B cell (primary cell): Measurements from ENCODE around the gene TUBB4B.

Experiments
- EZH2 ChIP-seq: IDR thresholded peaks from 2 replicates; pipeline ENCODE4 v1.6.1; 2012; ENCODE audit warnings: borderline replicate concordance, low read depth, mild to moderate bottlenecking, moderate library complexity, low read length; ENCODE audit not compliant: insufficient read depth, poor library complexity, severe bottlenecking
- TF ChIP-seq, protein P1 (sequence below): fragments of 200-600 bp; IDR thresholded peaks from one replicate; pipeline ENCODE4 v1.8.0; 2022; ENCODE audit warnings: antibody characterized with exemption, mild to moderate bottlenecking

DNA sequence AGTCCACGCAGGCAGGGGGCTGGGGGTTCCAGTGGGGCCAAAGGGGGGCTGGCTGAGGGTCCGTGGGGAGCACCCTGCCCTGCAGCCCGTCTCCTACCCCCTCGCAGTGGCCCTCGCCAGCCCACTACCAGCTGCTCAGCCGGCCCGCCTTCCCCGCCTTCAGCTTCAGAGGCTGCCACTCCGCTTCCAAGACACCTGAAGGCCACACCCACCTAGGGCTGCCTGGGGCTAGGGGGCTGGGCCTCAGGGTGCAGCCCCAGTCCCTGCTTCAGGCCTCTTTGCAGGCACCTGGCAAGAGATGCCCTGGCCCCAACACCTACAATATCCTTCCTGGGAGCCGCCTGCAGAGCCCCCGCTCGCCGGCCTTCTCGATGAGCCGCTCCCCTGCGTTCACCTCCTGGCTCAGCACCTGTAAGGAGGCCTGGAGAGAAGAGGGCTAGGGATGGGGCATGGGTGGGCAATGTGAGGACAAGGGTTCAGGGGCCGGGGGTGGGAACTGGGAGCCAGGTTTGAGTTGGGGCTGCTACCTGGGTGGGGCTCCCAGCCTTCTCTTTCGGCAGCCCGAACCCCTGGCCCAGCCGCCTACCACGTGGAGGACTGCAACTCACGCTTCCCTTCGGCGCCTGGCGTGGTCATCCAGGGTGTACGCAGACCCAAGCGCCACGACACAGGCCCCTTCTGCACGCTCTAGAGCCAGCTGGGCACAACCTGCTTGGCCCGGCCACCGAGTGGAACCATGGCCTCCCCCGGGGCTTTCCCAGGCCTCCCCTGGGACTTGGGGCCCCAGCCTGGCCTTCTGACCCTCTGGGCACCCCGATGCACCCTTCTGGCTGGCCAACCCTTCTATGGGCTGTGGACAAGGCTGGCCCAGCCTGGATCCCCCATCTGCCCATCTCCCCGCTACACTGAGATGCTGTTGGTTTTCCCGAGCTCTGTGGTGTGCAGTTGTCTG is 11.7 kb downstream of the TUBB4B start:
- TF ChIP-seq, protein P1, sequence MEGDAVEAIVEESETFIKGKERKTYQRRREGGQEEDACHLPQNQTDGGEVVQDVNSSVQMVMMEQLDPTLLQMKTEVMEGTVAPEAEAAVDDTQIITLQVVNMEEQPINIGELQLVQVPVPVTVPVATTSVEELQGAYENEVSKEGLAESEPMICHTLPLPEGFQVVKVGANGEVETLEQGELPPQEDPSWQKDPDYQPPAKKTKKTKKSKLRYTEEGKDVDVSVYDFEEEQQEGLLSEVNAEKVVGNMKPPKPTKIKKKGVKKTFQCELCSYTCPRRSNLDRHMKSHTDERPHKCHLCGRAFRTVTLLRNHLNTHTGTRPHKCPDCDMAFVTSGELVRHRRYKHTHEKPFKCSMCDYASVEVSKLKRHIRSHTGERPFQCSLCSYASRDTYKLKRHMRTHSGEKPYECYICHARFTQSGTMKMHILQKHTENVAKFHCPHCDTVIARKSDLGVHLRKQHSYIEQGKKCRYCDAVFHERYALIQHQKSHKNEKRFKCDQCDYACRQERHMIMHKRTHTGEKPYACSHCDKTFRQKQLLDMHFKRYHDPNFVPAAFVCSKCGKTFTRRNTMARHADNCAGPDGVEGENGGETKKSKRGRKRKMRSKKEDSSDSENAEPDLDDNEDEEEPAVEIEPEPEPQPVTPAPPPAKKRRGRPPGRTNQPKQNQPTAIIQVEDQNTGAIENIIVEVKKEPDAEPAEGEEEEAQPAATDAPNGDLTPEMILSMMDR = no peak
- no peak for TF ChIP-seq EZH2
